Measurements from ENCODE around the gene NCF2.

NCF2 gene

GRCh38 chr1:183553764-183554163 is 36.5 kb downstream of the NCF2 start:
- TF ChIP-seq, protein P1, sequence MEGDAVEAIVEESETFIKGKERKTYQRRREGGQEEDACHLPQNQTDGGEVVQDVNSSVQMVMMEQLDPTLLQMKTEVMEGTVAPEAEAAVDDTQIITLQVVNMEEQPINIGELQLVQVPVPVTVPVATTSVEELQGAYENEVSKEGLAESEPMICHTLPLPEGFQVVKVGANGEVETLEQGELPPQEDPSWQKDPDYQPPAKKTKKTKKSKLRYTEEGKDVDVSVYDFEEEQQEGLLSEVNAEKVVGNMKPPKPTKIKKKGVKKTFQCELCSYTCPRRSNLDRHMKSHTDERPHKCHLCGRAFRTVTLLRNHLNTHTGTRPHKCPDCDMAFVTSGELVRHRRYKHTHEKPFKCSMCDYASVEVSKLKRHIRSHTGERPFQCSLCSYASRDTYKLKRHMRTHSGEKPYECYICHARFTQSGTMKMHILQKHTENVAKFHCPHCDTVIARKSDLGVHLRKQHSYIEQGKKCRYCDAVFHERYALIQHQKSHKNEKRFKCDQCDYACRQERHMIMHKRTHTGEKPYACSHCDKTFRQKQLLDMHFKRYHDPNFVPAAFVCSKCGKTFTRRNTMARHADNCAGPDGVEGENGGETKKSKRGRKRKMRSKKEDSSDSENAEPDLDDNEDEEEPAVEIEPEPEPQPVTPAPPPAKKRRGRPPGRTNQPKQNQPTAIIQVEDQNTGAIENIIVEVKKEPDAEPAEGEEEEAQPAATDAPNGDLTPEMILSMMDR (IDR thresholded peaks at IDR 0.05; ENCODE audit: insufficient read depth, low read length, poor library complexity, severe bottlenecking), result no peak
- no peaks in the 10 kb centered on the region for H3K27me3 ChIP-seq (replicated peaks; ENCODE audit: control insufficient read depth, insufficient read depth, low read length)
- no peak for DNase-seq (ENCODE audit: extremely low read depth, insufficient read length)
- no peak overlapping the region for H3K4me3 ChIP-seq (replicated peaks; ENCODE audit: low read depth, low read length)
- peaks cover 23% of the 10 kb centered on the region for H3K36me3 ChIP-seq (ENCODE audit: control insufficient read depth, insufficient read depth, low read length)

GRCh38 chr1:183553331-183553730 is 36.9 kb downstream of the NCF2 start:
- TF ChIP-seq, protein P1 (IDR thresholded peaks at IDR 0.05; ENCODE audit: insufficient read depth, low read length, poor library complexity, severe bottlenecking), result no peak
- peaks cover 23% of the 10 kb centered on the region for H3K36me3 ChIP-seq (ENCODE audit: control insufficient read depth, insufficient read depth, low read length)
- no peak overlapping the region for H3K4me3 ChIP-seq (replicated peaks; ENCODE audit: low read depth, low read length)
- no peaks in the 10 kb centered on the region for H3K27me3 ChIP-seq (replicated peaks; ENCODE audit: control insufficient read depth, insufficient read depth, low read length)
- no peak for DNase-seq (ENCODE audit: extremely low read depth, insufficient read length)

DNA sequence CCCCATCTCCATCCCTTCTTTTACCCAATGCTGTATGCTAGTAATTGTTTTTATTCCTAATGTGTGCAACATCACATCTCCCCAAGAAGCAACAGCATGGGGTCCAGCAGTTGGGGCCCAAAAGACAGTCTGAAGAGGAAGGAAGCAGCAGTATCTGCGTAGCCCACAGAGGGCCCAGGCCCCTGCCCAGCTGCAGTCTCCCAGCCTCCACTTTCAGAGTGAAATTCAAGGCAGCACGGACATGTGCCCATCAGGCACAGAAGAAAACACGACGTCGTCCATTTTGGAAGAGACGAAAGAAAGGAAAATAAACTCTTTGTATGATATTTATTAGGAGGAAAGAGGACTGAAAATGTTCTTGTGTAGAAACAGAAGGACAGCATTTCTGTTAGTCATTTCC is 37.4 kb downstream of the NCF2 start:
- TF ChIP-seq, protein P1 (IDR thresholded peaks at IDR 0.05; ENCODE audit: insufficient read depth, low read length, poor library complexity, severe bottlenecking), result no peak
- peaks cover 23% of the 10 kb centered on the region for H3K36me3 ChIP-seq (ENCODE audit: control insufficient read depth, insufficient read depth, low read length)
- no peaks in the 10 kb centered on the region for H3K27me3 ChIP-seq (replicated peaks; ENCODE audit: control insufficient read depth, insufficient read depth, low read length)
- DNase-seq (ENCODE audit: extremely low read depth, insufficient read length), result no peak
- no peak overlapping the region for H3K4me3 ChIP-seq (replicated peaks; ENCODE audit: low read depth, low read length)

- DNase-seq (ENCODE audit: extremely low read depth, insufficient read length), result no peak
- Histone ChIP-seq H3K36me3 (ENCODE audit: control insufficient read depth, insufficient read depth, low read length) (peaks cover 23% of the 10 kb centered on the region), H3K27me3 (replicated peaks; ENCODE audit: control insufficient read depth, insufficient read depth, low read length) (no peaks in the 10 kb centered on the region), H3K4me3 (replicated peaks; ENCODE audit: low read depth, low read length) (no peak overlapping the region)
- TF ChIP-seq, protein P1 (IDR thresholded peaks at IDR 0.05; ENCODE audit: insufficient read depth, low read length, poor library complexity, severe bottlenecking), result no peak
These were observed 37.8 kb downstream of the NCF2 start for GRCh38 chr1:183552441-183552840.

DNA sequence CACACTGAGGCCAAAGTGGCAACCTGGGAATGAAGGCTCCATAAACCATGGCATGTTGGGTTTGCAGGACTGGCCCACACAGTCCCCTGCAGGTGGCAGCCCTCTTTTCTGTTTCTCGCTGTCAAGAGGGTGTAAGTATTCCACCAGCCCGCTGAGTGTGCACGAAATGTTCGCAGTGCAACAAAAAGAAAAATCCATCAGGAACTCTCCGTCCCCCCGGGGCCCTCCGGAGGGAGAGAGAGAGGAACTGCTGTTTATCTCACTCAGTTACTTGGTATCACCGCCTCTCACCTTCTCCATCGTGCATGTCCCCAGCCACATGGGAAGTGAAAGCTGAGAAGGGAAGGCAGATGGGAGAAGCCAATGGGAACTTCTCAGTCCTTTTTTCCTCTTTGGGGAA is 38.3 kb downstream of the NCF2 start:
- no peaks in the 10 kb centered on the region for H3K27me3 ChIP-seq (replicated peaks; ENCODE audit: control insufficient read depth, insufficient read depth, low read length)
- DNase-seq (ENCODE audit: extremely low read depth, insufficient read length), result no peak
- TF ChIP-seq, protein P1 (IDR thresholded peaks at IDR 0.05; ENCODE audit: insufficient read depth, low read length, poor library complexity, severe bottlenecking), result peak; percentile 9
- no peak overlapping the region for H3K4me3 ChIP-seq (replicated peaks; ENCODE audit: low read depth, low read length)
- peaks cover 20% of the 10 kb centered on the region for H3K36me3 ChIP-seq (ENCODE audit: control insufficient read depth, insufficient read depth, low read length)

- TF ChIP-seq, protein P1 (IDR thresholded peaks at IDR 0.05; ENCODE audit: insufficient read depth, low read length, poor library complexity, severe bottlenecking), result no peak
- H3K4me3 ChIP-seq (replicated peaks; ENCODE audit: low read depth, low read length), result no peak overlapping the region
- peaks cover 19% of the 10 kb centered on the region for H3K36me3 ChIP-seq (ENCODE audit: control insufficient read depth, insufficient read depth, low read length)
- DNase-seq (ENCODE audit: extremely low read depth, insufficient read length), result no peak
- H3K27me3 ChIP-seq (replicated peaks; ENCODE audit: control insufficient read depth, insufficient read depth, low read length), result no peaks in the 10 kb centered on the region
These were observed 39.3 kb downstream of the NCF2 start for GRCh38 chr1:183550915-183551314.
